ENCODE measurements around the gene ETV7.
"Not testable (repeated sequence)": the region's sequence is repeated elsewhere in the genome, so short reads cannot be mapped to it uniquely, and the experiment has no call there.

Gene ETV7

DNA sequence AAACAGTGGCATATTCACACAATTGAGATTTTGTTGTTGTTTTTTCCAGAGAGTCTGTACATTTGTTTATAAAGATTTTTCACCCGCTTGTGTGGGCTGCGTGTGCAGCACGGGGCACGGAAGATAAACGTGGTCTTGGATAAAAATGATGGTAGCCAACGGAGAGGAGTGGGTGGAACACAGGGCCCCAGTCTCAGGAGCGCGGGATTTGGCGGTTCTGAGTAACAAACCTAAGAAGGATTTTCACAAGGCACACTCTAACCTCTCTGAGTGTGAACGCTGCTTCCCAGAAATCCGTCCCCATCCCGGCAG, 47.2 kb downstream of the ETV7 start:
- TF ChIP-seq, protein P1, sequence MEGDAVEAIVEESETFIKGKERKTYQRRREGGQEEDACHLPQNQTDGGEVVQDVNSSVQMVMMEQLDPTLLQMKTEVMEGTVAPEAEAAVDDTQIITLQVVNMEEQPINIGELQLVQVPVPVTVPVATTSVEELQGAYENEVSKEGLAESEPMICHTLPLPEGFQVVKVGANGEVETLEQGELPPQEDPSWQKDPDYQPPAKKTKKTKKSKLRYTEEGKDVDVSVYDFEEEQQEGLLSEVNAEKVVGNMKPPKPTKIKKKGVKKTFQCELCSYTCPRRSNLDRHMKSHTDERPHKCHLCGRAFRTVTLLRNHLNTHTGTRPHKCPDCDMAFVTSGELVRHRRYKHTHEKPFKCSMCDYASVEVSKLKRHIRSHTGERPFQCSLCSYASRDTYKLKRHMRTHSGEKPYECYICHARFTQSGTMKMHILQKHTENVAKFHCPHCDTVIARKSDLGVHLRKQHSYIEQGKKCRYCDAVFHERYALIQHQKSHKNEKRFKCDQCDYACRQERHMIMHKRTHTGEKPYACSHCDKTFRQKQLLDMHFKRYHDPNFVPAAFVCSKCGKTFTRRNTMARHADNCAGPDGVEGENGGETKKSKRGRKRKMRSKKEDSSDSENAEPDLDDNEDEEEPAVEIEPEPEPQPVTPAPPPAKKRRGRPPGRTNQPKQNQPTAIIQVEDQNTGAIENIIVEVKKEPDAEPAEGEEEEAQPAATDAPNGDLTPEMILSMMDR (conservative IDR thresholded peaks at IDR 0.05; ENCODE audit: low read depth, low read length): no peak
- DNase-seq (ENCODE audit: low read depth): no peak
- no peak overlapping the region for H3K4me3 ChIP-seq (ENCODE audit: low read length)

DNA sequence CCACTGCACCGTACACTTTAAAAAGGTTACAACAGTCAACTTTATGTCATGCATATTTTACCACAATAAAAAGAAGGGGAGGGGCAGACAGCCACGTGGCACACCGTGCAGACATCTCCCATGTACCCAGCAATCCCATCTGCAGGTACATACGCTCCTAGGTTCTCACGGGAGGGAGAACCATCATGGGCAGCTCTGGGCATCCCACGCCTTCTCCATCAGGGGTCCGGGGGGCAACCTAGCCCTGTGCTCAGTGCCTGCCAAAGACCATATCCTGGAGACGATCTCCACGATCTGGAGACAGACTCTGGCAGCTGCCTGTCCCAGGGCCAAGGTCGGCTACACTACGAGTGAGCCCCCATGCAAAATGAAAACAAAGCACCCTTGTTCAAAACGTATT, 48.3 kb downstream of the ETV7 start:
- no peak for DNase-seq (ENCODE audit: low read depth)
- H3K4me3 ChIP-seq (ENCODE audit: low read length): no peak overlapping the region
- TF ChIP-seq, protein P1 (conservative IDR thresholded peaks at IDR 0.05; ENCODE audit: low read depth, low read length): no peak

DNA sequence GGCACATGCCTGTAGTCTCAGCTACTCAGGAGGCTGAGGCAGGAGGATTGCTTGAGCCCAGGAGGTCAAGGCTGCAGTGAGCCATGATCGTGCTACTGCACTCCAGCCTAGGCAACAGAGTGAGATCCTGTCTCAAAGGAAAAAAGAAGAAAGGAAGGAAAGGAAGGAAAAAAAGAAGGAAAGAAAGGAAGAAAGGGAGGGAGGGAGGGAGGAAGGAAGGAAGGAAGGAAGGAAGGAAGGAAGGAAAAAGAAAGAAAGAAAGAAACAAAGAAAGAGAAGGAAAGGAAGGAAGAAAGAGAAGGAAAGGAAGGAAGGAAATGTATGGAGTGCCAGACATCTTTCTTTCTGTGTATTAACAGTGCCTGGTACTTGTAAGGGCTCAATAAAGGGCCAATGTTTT, 49.2 kb downstream of the ETV7 start:
- not testable (repeated sequence) for H3K4me3 ChIP-seq (ENCODE audit: low read length); DNase-seq (ENCODE audit: low read depth)

DNA sequence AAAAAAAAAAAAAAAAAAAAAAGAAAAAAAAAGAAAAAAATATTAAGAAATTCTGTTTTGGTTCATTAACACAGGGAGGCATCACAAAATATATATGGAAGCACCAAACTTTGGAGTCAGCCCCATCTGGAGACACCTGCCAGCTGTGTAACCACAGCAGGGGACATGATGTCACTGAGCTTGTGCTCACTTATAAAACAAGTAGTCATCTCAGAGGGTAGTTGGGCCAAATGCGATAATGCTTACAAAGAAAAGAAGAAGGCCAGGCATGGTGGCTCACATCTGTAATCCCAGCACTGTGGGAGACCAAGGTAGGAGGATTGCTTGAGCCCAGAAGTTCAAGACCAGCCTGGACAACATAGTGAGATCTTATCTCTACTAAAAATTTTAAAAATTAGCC, 49.7 kb downstream of the ETV7 start:
- DNase-seq (ENCODE audit: low read depth): no peak
- H3K4me3 ChIP-seq (ENCODE audit: low read length): no peak overlapping the region
- TF ChIP-seq, protein P1 (conservative IDR thresholded peaks at IDR 0.05; ENCODE audit: low read depth, low read length): no peak

DNA sequence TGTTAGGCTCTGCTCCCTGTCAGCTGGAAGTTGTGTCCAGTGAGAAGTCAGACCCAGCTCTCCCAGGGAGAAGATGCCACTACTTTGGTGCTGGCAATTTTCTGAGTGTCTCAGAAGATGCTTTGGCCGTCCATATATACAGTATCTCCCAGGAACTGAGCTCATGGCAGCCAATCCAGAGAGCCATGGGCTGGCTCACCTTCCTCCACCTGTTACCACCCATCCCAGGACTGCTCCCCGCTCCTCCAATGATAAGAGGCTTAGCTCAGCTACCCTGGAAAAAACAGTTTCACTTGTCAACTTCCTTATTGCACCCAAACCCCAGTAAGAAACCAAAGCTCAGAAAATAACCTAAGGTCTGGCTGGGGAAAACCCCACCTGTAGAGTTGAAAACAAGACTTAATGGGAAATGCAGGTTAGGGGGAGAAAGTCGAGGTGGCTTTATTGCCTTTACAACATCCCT, 50.7 kb downstream of the ETV7 start, which contains the start of gene BNIP5:
Gene BNIP5 (minus strand): TSS at position 110 of the 463 bp plus-strand sequence. CDS start 6,198 bp downstream, outside the sequence.
- no peak for DNase-seq (ENCODE audit: low read depth)
- TF ChIP-seq, protein P1 (conservative IDR thresholded peaks at IDR 0.05; ENCODE audit: low read depth, low read length): no peak
- H3K4me3 ChIP-seq (ENCODE audit: low read length): no peak within 1 kb of the TSS

DNA sequence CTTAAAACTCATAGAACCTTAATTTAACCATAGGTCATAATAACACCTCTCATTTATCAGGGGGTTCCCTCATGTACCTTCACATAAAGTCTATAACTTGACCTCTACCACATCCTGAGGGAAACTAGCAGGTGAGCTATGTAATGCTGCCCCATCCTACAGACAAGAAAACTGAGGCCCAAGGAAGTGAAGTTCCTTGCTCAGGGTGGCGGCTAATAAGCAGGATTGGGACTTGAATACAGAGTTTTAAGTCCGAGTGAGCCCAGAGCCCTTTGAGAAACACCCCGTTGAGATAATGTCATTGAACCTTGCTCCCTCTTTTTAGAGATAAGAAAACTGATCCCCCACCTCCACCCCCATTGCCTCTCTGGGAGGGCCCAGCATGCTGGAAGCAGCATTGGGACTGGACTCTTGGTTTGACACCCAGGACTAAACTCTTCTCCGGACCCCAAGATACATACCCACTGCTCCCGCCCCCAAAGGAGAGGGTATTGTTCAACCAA, 51.2 kb downstream of the ETV7 start:
- no peak overlapping the region for H3K4me3 ChIP-seq (ENCODE audit: low read length)
- TF ChIP-seq, protein P1 (conservative IDR thresholded peaks at IDR 0.05; ENCODE audit: low read depth, low read length): no peak
- DNase-seq (ENCODE audit: low read depth): no peak

DNA sequence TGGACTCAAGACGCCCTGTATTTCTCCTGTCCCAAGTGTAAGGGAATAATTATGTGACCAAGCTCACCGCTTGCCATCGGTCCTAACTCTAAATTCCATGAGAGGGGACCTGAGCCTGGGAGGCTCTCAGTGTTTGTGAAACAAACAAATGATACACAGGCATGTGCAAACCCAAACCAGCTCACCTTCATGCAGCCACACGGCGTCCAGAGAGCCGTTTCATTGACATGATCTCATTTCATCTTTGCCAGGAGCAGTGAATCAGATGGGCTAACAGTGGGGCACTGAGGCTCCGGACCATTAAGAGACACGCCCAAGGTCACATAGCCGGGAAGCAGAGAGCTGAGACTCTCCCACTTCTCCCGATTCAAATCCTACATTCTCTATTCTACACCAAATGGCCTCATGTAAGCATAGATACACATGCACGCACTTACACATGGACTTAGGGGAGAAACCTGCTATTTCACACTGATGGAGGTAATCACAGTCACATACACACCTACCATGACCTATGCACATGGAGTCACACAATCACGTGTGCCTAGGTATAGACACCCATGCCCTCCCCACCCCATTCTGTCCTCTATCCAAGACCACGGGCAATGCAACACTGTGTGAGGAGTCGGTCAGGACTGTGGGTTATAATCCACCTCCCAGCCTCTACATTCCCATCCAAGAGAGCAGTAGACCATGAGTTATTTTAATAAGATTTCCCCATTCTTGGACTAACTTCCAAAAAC, 51.8 kb downstream of the ETV7 start:
- DNase-seq (ENCODE audit: low read depth): no peak
- H3K4me3 ChIP-seq (ENCODE audit: low read length): no peak overlapping the region
- TF ChIP-seq, protein P1 (conservative IDR thresholded peaks at IDR 0.05; ENCODE audit: low read depth, low read length): no peak
